Fibroblast of mammary gland (primary cell): Measurements from ENCODE around the gene PLXNA4.

ENCODE experiments used
- DNase-seq: peaks from one replicate; pipeline ENCODE4 v3.0.0-alpha.2; 2010; ENCODE audit warnings: low read depth
- H3K4me3 ChIP-seq: 2 replicates; pipeline ENCODE4 v1.5.1; 2011; ENCODE audit warnings: low read depth, mild to moderate bottlenecking, low read length, moderate library complexity; ENCODE audit not compliant: control insufficient read depth
- CTCF ChIP-seq: conservative IDR thresholded peaks from 2 replicates; pipeline ENCODE4 v1.5.1; 2011; ENCODE audit warnings: low read depth, low read length, inconsistent platforms; ENCODE audit not compliant: control insufficient read depth, insufficient read depth

The PLXNA4 gene

GRCh38 chr7:132377015-132377414, 199.3 kb downstream of the PLXNA4 start:
- DNase-seq: no peak
- no peak overlapping the region for H3K4me3 ChIP-seq
- no peak for TF ChIP-seq CTCF

GRCh38 chr7:132376361-132377013, 199.8 kb downstream of the PLXNA4 start:
- no peak for DNase-seq
- TF ChIP-seq CTCF: no peak
- H3K4me3 ChIP-seq: no peak overlapping the region

GRCh38 chr7:132373879-132374278, 202.4 kb downstream of the PLXNA4 start:
- no peak for TF ChIP-seq CTCF
- no peak for DNase-seq
- no peak overlapping the region for H3K4me3 ChIP-seq

- no peak for DNase-seq
- TF ChIP-seq CTCF: no peak
Observed at GRCh38 chr7:132373041-132373440, 203.2 kb downstream of the PLXNA4 start.

GRCh38 chr7:132371948-132372347, 204.3 kb downstream of the PLXNA4 start:
- no peak for TF ChIP-seq CTCF
- no peak overlapping the region for H3K4me3 ChIP-seq
- no peak for DNase-seq

More at GRCh38 chr7:132373041-132373440, 203.2 kb downstream of the PLXNA4 start:
- H3K4me3 ChIP-seq: no peak overlapping the region

- no peak for TF ChIP-seq CTCF
- H3K4me3 ChIP-seq: no peak overlapping the region
- no peak for DNase-seq
Observed at GRCh38 chr7:132368246-132368900, 207.9 kb downstream of the PLXNA4 start.
